Transverse colon (tissue), 4 donors: ENCODE results near the gene OR1I1. TPM values are rescaled to one million over a fixed set of nuclear protein-coding genes. Genes with fewer than 3 reads are reported as not detected.
A peak's percentile ranks its signal among the peaks of the same experiment; 100 is the strongest.

ENCODE experiments used
- DNase-seq: peaks from one replicate; pipeline ENCODE4 v3.0.0-alpha.2; 2019
- H3K27ac ChIP-seq, 4 donors: fragments of 200-600 bp; sonication (generic); 2 replicates each; pipeline ENCODE4 v1.5.1; 2016 to 2018; ENCODE audit warnings: inconsistent platforms in 4 of 4
- H3K27me3 ChIP-seq: fragments of 200-600 bp; sonication (generic); 2 replicates; pipeline ENCODE4 v1.5.1; 2017; ENCODE audit warnings: inconsistent platforms
- H3K36me3 ChIP-seq, 4 donors: fragments of 200-600 bp; sonication (generic); 2 replicates each; pipeline ENCODE4 v1.5.1; 2017 to 2019; ENCODE audit warnings: inconsistent platforms in 4 of 4
- H3K4me1 ChIP-seq, 4 donors: fragments of 200-600 bp; sonication (generic); 2 replicates each; pipeline ENCODE4 v1.5.1; 2017 to 2020; ENCODE audit warnings: inconsistent platforms in 4 of 4
- H3K4me3 ChIP-seq, 4 donors: fragments of 200-600 bp; sonication (generic); 1 replicate in 1 of 4; 2 replicates in 3 of 4; pipeline versions ENCODE4 v1.5.1 to v1.6.1; 2017 to 2019; ENCODE audit warnings: inconsistent platforms in 4 of 4
- H3K9me3 ChIP-seq, 2 donors: fragments of 200-600 bp; sonication (generic); 2 replicates each; pipeline ENCODE4 v1.5.1; 2017 to 2019; ENCODE audit warnings: inconsistent platforms in 2 of 2
- EP300 ChIP-seq: sonication (generic); formaldehyde crosslinking; IDR thresholded peaks from one replicate; pipeline ENCODE4 v1.6.1; 2017; ENCODE audit warnings: antibody characterized with exemption, low read depth
- POLR2A ChIP-seq: fragments of 450-650 bp; IDR thresholded peaks from one replicate; pipeline ENCODE4 v1.6.1; 2016; ENCODE audit warnings: antibody characterized with exemption, mild to moderate bottlenecking, moderate library complexity
- POLR2AphosphoS5 ChIP-seq, 3 donors: sonication (generic); formaldehyde crosslinking; IDR thresholded peaks; one replicate each; pipeline ENCODE4 v1.6.1; 2016; ENCODE audit warnings: antibody characterized with exemption in 3 of 3
- WGBS, 2 donors: methylation state at CpG; one replicate each; pipeline ENCODE4 v1.1.5; 2018; ENCODE audit warnings: low coverage in 1 of 2; 5-methylcytosine and 5-hydroxymethylcytosine counted together
- in situ Hi-C, 4 donors: fragments of 200-750 bp; cut with MboI; loops; one replicate each; pipeline versions ENCODE4 v1.15.0 to v1.15.1; 2017; ENCODE audit warnings: low sequenced_read_pairs in 3 of 4, low pct_ligation_motif_present in 1 of 4, low pct_unique_long_range_greater_than_20kb in 1 of 4
- intact Hi-C: fragments of 100-400 bp; cut with DNase I; formaldehyde crosslinking; loops from one replicate; pipeline ENCODE4 v1.15.1; 2023; ENCODE audit warnings: low total_unique reads
- total RNA-seq, 4 donors: library from RNA; depleted of rRNA; stranded (reverse); fragments of >200 nt; gene quantifications; one replicate each; pipeline ENCODE4 v1.1.0, GENCODE V29; 2016
- TF ChIP-seq, protein P1 (sequence below), 5 experiments: fragments of 200-600 bp in 3 of 5; fragments of 450-650 bp in 2 of 5; sonication (generic) in 3 of 5; IDR thresholded peaks; 1 replicate in 2 of 5; 2 replicates in 3 of 5; pipeline ENCODE4 v1.5.1; 2016 to 2017; ENCODE audit warnings: antibody characterized with exemption in 5 of 5, inconsistent platforms in 3 of 5, mild to moderate bottlenecking in 2 of 5, moderate library complexity in 1 of 5

The OR1I1 gene
- total RNA-seq, 4 donors from 2014 or later = not detected

GRCh38 chr19:15101479-15102082 is 19.6 kb downstream of the OR1I1 start:
- intact Hi-C loops = no loop called here
- in situ Hi-C loops = loop anchor here in 3 of 4 donors (5.0 kb wide), 1 partner anchor 51 kb away; no protein-coding TSS in a partner anchor
- Histone ChIP-seq H3K36me3 (no peaks in the 10 kb centered on the region), H3K4me1 (peaks cover 0 to 2% (median 0%) of the 10 kb centered on the region in 4 donors), H3K27ac (no peak overlapping the region), H3K9me3 (peaks cover 0 to 8% of the 10 kb centered on the region in 2 donors), H3K27me3 (peaks cover 4% of the 10 kb centered on the region), H3K4me3 (no peak overlapping the region)
- WGBS, 2 donors = 0 to 58% methylated on average over 1 to 3 of the region's 3 CpGs
- DNase-seq = peak; percentile 52
- TF ChIP-seq POLR2AphosphoS5 (IDR thresholded peaks at IDR 0.05) (no peak), POLR2A (no peak)
- TF ChIP-seq, protein P1, sequence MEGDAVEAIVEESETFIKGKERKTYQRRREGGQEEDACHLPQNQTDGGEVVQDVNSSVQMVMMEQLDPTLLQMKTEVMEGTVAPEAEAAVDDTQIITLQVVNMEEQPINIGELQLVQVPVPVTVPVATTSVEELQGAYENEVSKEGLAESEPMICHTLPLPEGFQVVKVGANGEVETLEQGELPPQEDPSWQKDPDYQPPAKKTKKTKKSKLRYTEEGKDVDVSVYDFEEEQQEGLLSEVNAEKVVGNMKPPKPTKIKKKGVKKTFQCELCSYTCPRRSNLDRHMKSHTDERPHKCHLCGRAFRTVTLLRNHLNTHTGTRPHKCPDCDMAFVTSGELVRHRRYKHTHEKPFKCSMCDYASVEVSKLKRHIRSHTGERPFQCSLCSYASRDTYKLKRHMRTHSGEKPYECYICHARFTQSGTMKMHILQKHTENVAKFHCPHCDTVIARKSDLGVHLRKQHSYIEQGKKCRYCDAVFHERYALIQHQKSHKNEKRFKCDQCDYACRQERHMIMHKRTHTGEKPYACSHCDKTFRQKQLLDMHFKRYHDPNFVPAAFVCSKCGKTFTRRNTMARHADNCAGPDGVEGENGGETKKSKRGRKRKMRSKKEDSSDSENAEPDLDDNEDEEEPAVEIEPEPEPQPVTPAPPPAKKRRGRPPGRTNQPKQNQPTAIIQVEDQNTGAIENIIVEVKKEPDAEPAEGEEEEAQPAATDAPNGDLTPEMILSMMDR (IDR thresholded peaks at IDR 0.05) = peak; percentile 61 to 73 (median 66)

DNA sequence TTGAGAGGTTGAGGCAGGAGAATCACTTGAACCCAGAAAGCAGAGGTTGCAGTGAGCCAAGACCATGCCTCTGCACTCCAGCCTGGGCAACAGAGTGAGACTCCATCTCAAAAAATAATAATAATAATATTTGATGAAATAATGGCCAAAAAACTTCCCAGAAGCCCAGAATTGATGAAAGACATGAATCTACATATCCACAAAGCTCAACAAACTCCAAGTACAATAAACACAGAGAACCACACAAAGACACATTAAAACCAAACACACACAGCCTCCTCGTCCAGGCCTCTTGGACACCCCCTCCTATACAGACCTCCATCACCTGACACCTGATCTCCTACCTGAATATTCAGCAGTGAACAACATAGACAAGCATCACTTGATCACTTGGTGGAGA is 22.0 kb downstream of the OR1I1 start:
- Histone ChIP-seq H3K36me3 (no peaks in the 10 kb centered on the region), H3K4me1 (peaks cover 0 to 23% (median 0%) of the 10 kb centered on the region in 4 donors), H3K27ac (no peak overlapping the region), H3K9me3 (peaks cover 0 to 8% of the 10 kb centered on the region in 2 donors), H3K27me3 (peaks cover 26% of the 10 kb centered on the region), H3K4me3 (no peak overlapping the region)
- WGBS, 2 donors = 70% methylated on average over 1 of the region's 1 CpG; no CpG with 5 or more reads in 1 of the 2 donors
- no peak for DNase-seq
- TF ChIP-seq POLR2A (no peak), EP300 (no peak), POLR2AphosphoS5 (IDR thresholded peaks at IDR 0.05) (no peak)
- TF ChIP-seq, protein P1 (IDR thresholded peaks at IDR 0.05) = no peak
- intact Hi-C loops = no loop called here
- in situ Hi-C loops = loop anchor here in 3 of 4 donors (5.0 kb wide), 1 partner anchor 48 kb away; no protein-coding TSS in a partner anchor

- H3K4me1 ChIP-seq = peaks cover 0 to 23% (median 0%) of the 10 kb centered on the region in 4 donors
- H3K27ac ChIP-seq = no peak overlapping the region
- intact Hi-C loops = no loop called here
- in situ Hi-C loops = loop anchor here in 3 of 4 donors (5.0 kb wide), 1 partner anchor 48 kb away; no protein-coding TSS in a partner anchor
- no peak for DNase-seq
- peaks cover 30% of the 10 kb centered on the region for H3K27me3 ChIP-seq
- H3K4me3 ChIP-seq = no peak overlapping the region
- H3K9me3 ChIP-seq = peaks cover 0 to 8% of the 10 kb centered on the region in 2 donors
- WGBS, 2 donors = 60% methylated on average over 1 of the region's 1 CpG; no CpG with 5 or more reads in 1 of the 2 donors
- H3K36me3 ChIP-seq = no peaks in the 10 kb centered on the region
- no peak for TF ChIP-seq EP300
- no peak for TF ChIP-seq POLR2AphosphoS5 (IDR thresholded peaks at IDR 0.05)
- TF ChIP-seq, protein P1 (IDR thresholded peaks at IDR 0.05) = no peak
- no peak for TF ChIP-seq POLR2A
Observed at GRCh38 chr19:15104411-15104810, 22.4 kb downstream of the OR1I1 start.

- Histone ChIP-seq H3K27ac (no peak overlapping the region), H3K27me3 (peaks cover 30% of the 10 kb centered on the region), H3K4me3 (no peak overlapping the region), H3K36me3 (no peaks in the 10 kb centered on the region), H3K4me1 (peaks cover 0 to 23% (median 0%) of the 10 kb centered on the region in 4 donors), H3K9me3 (peaks cover 0 to 8% of the 10 kb centered on the region in 2 donors)
- intact Hi-C loops (no loop called here), in situ Hi-C loops (no loop called here)
- WGBS, 2 donors = 84% methylated on average over 3 of the region's 3 CpGs; no CpG with 5 or more reads in 1 of the 2 donors
- TF ChIP-seq, protein P1 (IDR thresholded peaks at IDR 0.05) = no peak
- no peak for DNase-seq
Observed at GRCh38 chr19:15105044-15105443, 23.0 kb downstream of the OR1I1 start.
